Mucosa of gallbladder (tissue), 1 donor: Measurements from ENCODE around the gene SIGLEC9. TPM values are rescaled to one million over a fixed set of nuclear protein-coding genes. Genes with fewer than 3 reads are reported as not detected.
A peak's percentile ranks its signal among the peaks of the same experiment; 100 is the strongest.
"Not testable (repeated sequence)": the region's sequence is repeated elsewhere in the genome, so short reads cannot be mapped to it uniquely, and the experiment has no call there.

Experiments
- DNase-seq: peaks from one replicate; pipeline ENCODE4 v3.0.0-alpha.2; 2020; ENCODE audit warnings: low spot score
- total RNA-seq: library from RNA; stranded (reverse); gene quantifications from one replicate; pipeline ENCODE4 v1.2.1, GENCODE V29; 2021
- donor health status: DM: no; HTN: no; CAD: no.

SIGLEC9 gene
- total RNA-seq, 1 donor from 2014 or later: 6.3 TPM

- no peak for DNase-seq
Observed at GRCh38 chr19:51123381-51123800, 1.3 kb upstream of the SIGLEC9 start.

- no peak for DNase-seq
Observed at GRCh38 chr19:51123802-51124201, 904 bp upstream of the SIGLEC9 start.

GRCh38 chr19:51124216-51124615 lies 490 bp upstream of the SIGLEC9 start:
- DNase-seq: no peak

- DNase-seq: no peak
Observed at GRCh38 chr19:51125421-51126075, 842 bp downstream of the SIGLEC9 start.

GRCh38 chr19:51127032-51127431 lies 2.3 kb downstream of the SIGLEC9 start:
- no peak for DNase-seq

- no peak for DNase-seq
Observed at GRCh38 chr19:51127755-51128154, 3.0 kb downstream of the SIGLEC9 start.

- no peak for DNase-seq
Observed at GRCh38 chr19:51128227-51128626, 3.5 kb downstream of the SIGLEC9 start.

- DNase-seq: no peak
Observed at GRCh38 chr19:51129716-51130115, 5.0 kb downstream of the SIGLEC9 start.

- DNase-seq: peak; percentile 49
Observed at GRCh38 chr19:51131780-51132680, 7.3 kb downstream of the SIGLEC9 start.

GRCh38 chr19:51135004-51135403 lies 10.3 kb downstream of the SIGLEC9 start:
- DNase-seq: no peak

GRCh38 chr19:51135986-51136762 lies 11.5 kb downstream of the SIGLEC9 start:
- no peak for DNase-seq

GRCh38 chr19:51136851-51137551 lies 12.3 kb downstream of the SIGLEC9 start:
- DNase-seq: no peak

- no peak for DNase-seq
Observed at GRCh38 chr19:51137792-51138425, 13.2 kb downstream of the SIGLEC9 start.

- DNase-seq: no peak
Observed at GRCh38 chr19:51138549-51138979, 13.9 kb downstream of the SIGLEC9 start.

GRCh38 chr19:51139299-51140014 lies 14.8 kb downstream of the SIGLEC9 start:
- no peak for DNase-seq

GRCh38 chr19:51140441-51140840 lies 15.7 kb downstream of the SIGLEC9 start:
- no peak for DNase-seq

- no peak for DNase-seq
Observed at GRCh38 chr19:51141181-51141580, 16.5 kb downstream of the SIGLEC9 start.

GRCh38 chr19:51142119-51142518 lies 17.4 kb downstream of the SIGLEC9 start, which contains the start of gene SIGLEC7:
SIGLEC7 (plus strand) TSS chr19:51142301; CDS start chr19:51142370, 69 bp downstream.
- no peak for DNase-seq

- not testable (repeated sequence) for DNase-seq
Observed at GRCh38 chr19:51142809-51143475, 18.2 kb downstream of the SIGLEC9 start.

GRCh38 chr19:51143486-51143885 lies 18.8 kb downstream of the SIGLEC9 start:
- DNase-seq: no peak
